ENCODE results near the gene PDE3A. TPM values are rescaled to one million over a fixed set of nuclear protein-coding genes. Genes with fewer than 3 reads are reported as not detected.
"Not testable (repeated sequence)": the region's sequence is repeated elsewhere in the genome, so short reads cannot be mapped to it uniquely, and the experiment has no call there.

The PDE3A gene
- total RNA-seq (52.0 and 61.6 TPM in 2 replicates), polyA plus RNA-seq (11.1 and 12.8 TPM in 2 replicates)

- WGBS (ENCODE audit: low lambda C conversion rate, missing lambda C conversion rate): under 1% methylated on average over 23 of the region's 24 CpGs
These were observed at the start of gene PDE3A for GRCh38 chr12:20368114-20368650. Gene PDE3A, plus strand, starts transcription at chr12:20368537. Its CDS starts 748 bp downstream, at chr12:20369285.

GRCh38 chr12:20319366-20319765 is 49.0 kb upstream of the PDE3A start:
- Histone ChIP-seq H3K9me3 (ENCODE audit: low read depth) (no peaks in the 10 kb centered on the region), H3K79me2 (no peaks in the 10 kb centered on the region), H2AFZ (peak overlapping the region; percentile 53), H4K20me1 (ENCODE audit: insufficient read depth, poor library complexity, severe bottlenecking) (no peaks in the 10 kb centered on the region), H3K4me1 (ENCODE audit: insufficient read depth) (no peaks in the 10 kb centered on the region), H3K27me3 (no peaks in the 10 kb centered on the region), H3K4me3 (no peak overlapping the region), H3K4me2 (no peak overlapping the region), H3K9me2 (replicated peaks; ENCODE audit: insufficient read depth) (no peaks in the 10 kb centered on the region), H3K27ac (no peak overlapping the region), H3K36me3 (replicated peaks; ENCODE audit: insufficient read depth, low read depth) (no peaks in the 10 kb centered on the region)
- DNase-seq (ENCODE audit: low spot score): no peak
- no peak for TF ChIP-seq EZH2 (IDR thresholded peaks at IDR 0.05; ENCODE audit: borderline replicate concordance)
- no peak for TF ChIP-seq CTCF (IDR thresholded peaks at IDR 0.05; ENCODE audit: poor library complexity)
- TF ChIP-seq EZH2phosphoT487 (IDR thresholded peaks at IDR 0.05; ENCODE audit: low read depth, severe bottlenecking, unreplicated experiment): no peak
- WGBS (ENCODE audit: low lambda C conversion rate, missing lambda C conversion rate): 62% methylated on average over 4 of the region's 4 CpGs

More at GRCh38 chr12:20368114-20368650, at the start of gene PDE3A:
- H3K9me2 ChIP-seq (replicated peaks; ENCODE audit: insufficient read depth): no peaks in the 10 kb centered on the region
- H4K20me1 ChIP-seq (ENCODE audit: insufficient read depth, poor library complexity, severe bottlenecking): peaks cover 10% of the 10 kb centered on the region
- H3K4me1 ChIP-seq (ENCODE audit: insufficient read depth): peaks cover under 1% of the 10 kb centered on the region
- TF ChIP-seq EZH2 (IDR thresholded peaks at IDR 0.05; ENCODE audit: borderline replicate concordance) (no peak), EZH2phosphoT487 (IDR thresholded peaks at IDR 0.05; ENCODE audit: low read depth, severe bottlenecking, unreplicated experiment) (no peak), CTCF (IDR thresholded peaks at IDR 0.05; ENCODE audit: poor library complexity) (no peak)
- peak; percentile 82 for DNase-seq (ENCODE audit: low spot score)
- H3K36me3 ChIP-seq (replicated peaks; ENCODE audit: insufficient read depth, low read depth): no peaks in the 10 kb centered on the region
- H3K27ac ChIP-seq: peak within 1 kb of the TSS; percentile 93
- peak within 1 kb of the TSS; percentile 71 for H3K4me2 ChIP-seq
- no peaks in the 10 kb centered on the region for H3K9me3 ChIP-seq (ENCODE audit: low read depth)
- peaks cover 28% of the 10 kb centered on the region for H3K79me2 ChIP-seq
- H3K4me3 ChIP-seq: peak within 1 kb of the TSS; percentile 35
- H2AFZ ChIP-seq: peak within 1 kb of the TSS; percentile 59
- H3K27me3 ChIP-seq: peaks cover 3% of the 10 kb centered on the region

GRCh38 chr12:20320552-20320951 is 47.8 kb upstream of the PDE3A start:
- Histone ChIP-seq H3K4me2 (no peak overlapping the region), H3K36me3 (replicated peaks; ENCODE audit: insufficient read depth, low read depth) (no peaks in the 10 kb centered on the region), H4K20me1 (ENCODE audit: insufficient read depth, poor library complexity, severe bottlenecking) (no peaks in the 10 kb centered on the region), H3K4me3 (no peak overlapping the region), H3K79me2 (no peaks in the 10 kb centered on the region), H3K4me1 (ENCODE audit: insufficient read depth) (no peaks in the 10 kb centered on the region), H3K9me2 (replicated peaks; ENCODE audit: insufficient read depth) (no peaks in the 10 kb centered on the region), H2AFZ (no peak overlapping the region), H3K27me3 (no peaks in the 10 kb centered on the region), H3K27ac (no peak overlapping the region), H3K9me3 (ENCODE audit: low read depth) (no peaks in the 10 kb centered on the region)
- DNase-seq (ENCODE audit: low spot score): no peak
- 72% methylated on average over 4 of the region's 4 CpGs for WGBS (ENCODE audit: low lambda C conversion rate, missing lambda C conversion rate)
- TF ChIP-seq EZH2phosphoT487 (IDR thresholded peaks at IDR 0.05; ENCODE audit: low read depth, severe bottlenecking, unreplicated experiment): no peak
- no peak for TF ChIP-seq EZH2 (IDR thresholded peaks at IDR 0.05; ENCODE audit: borderline replicate concordance)
- TF ChIP-seq CTCF (IDR thresholded peaks at IDR 0.05; ENCODE audit: poor library complexity): no peak

GRCh38 chr12:20330826-20331505 is 37.4 kb upstream of the PDE3A start:
- not testable (repeated sequence) for H3K27me3 ChIP-seq; H3K4me1 ChIP-seq (ENCODE audit: insufficient read depth); H3K36me3 ChIP-seq (replicated peaks; ENCODE audit: insufficient read depth, low read depth); H3K9me3 ChIP-seq (ENCODE audit: low read depth); DNase-seq (ENCODE audit: low spot score); H3K79me2 ChIP-seq; H3K4me2 ChIP-seq; H3K9me2 ChIP-seq (replicated peaks; ENCODE audit: insufficient read depth); H3K27ac ChIP-seq; H4K20me1 ChIP-seq (ENCODE audit: insufficient read depth, poor library complexity, severe bottlenecking); H3K4me3 ChIP-seq; H2AFZ ChIP-seq
- 94% methylated on average over 4 of the region's 4 CpGs for WGBS (ENCODE audit: low lambda C conversion rate, missing lambda C conversion rate)

Measured in hepatocyte (in vitro differentiated cells).